H1 (cell line): Measurements from ENCODE around the gene UFD1. TPM values are rescaled to one million over a fixed set of nuclear protein-coding genes. Genes with fewer than 3 reads are reported as not detected.

Experiments
- CTCF ChIA-PET: fragments of 300-600 bp; sonication (Branson Sonifier 250); formaldehyde crosslinking; loops from one replicate; lab custom pipeline; 2021; ENCODE audit not compliant: partially characterized antibody; lab: Charles Lee
- POLR2A ChIA-PET: fragments of 300-600 bp; sonication (Branson Sonifier 250); formaldehyde crosslinking; loops from one replicate; lab custom pipeline; 2021; ENCODE audit warnings: inconsistent platforms; ENCODE audit not compliant: partially characterized antibody; lab: Charles Lee
- DNase-seq, 2 experiments: peaks; one replicate each; pipeline versions ENCODE4 v3.0.0 to v3.0.0-alpha.2; 2010 to 2022; ENCODE audit warnings: low spot score in 2 of 2, low read depth in 1 of 2, mixed read lengths in 1 of 2
- FAIRE-seq: peaks from 2 replicates; lab custom pipeline; 2011; peaks lifted over from hg19 to GRCh38; lab: Jason Lieb, UNC
- H2AFZ ChIP-seq: 2 replicates; pipeline ENCODE4 v1.8.1; 2012; ENCODE audit warnings: low read length, inconsistent platforms
- H2AK5ac ChIP-seq: 2 replicates; pipeline ENCODE4 v1.6.1; 2013; ENCODE audit warnings: low read depth, low read length
- H2BK120ac ChIP-seq: replicated peaks from 2 replicates; pipeline ENCODE3; 2013; ENCODE audit warnings: low read depth, low read length, inconsistent platforms
- H2BK12ac ChIP-seq: 2 replicates; pipeline ENCODE4 v1.6.1; 2013; ENCODE audit warnings: low read depth, low read length
- H2BK15ac ChIP-seq: 2 replicates; pipeline ENCODE4 v1.6.1; 2013; ENCODE audit warnings: low read length
- H2BK20ac ChIP-seq: 2 replicates; pipeline ENCODE4 v1.6.1; 2013; ENCODE audit warnings: low read length
- H2BK5ac ChIP-seq: 2 replicates; pipeline ENCODE4 v1.6.1; 2013; ENCODE audit warnings: low read depth, low read length
- H3K14ac ChIP-seq: 2 replicates; pipeline ENCODE4 v1.6.1; 2013; ENCODE audit warnings: inconsistent platforms; ENCODE audit not compliant: insufficient read length
- H3K18ac ChIP-seq: 2 replicates; pipeline ENCODE4 v1.6.1; 2013; ENCODE audit warnings: low read length; ENCODE audit errors: extremely low read depth
- H3K23ac ChIP-seq: 2 replicates; pipeline ENCODE4 v1.6.1; 2013; ENCODE audit warnings: inconsistent platforms; ENCODE audit not compliant: insufficient read length
- H3K23me2 ChIP-seq: 2 replicates; pipeline ENCODE4 v1.6.1; 2013; ENCODE audit warnings: low read depth, low read length
- H3K27ac ChIP-seq: 2 replicates; pipeline ENCODE4 v1.6.1; 2011; ENCODE audit warnings: low read depth, low read length, inconsistent platforms
- H3K27me3 ChIP-seq, 4 experiments: replicated peaks in 1 of 4; 1 replicate in 1 of 4; 2 replicates in 3 of 4; pipeline versions ENCODE4 v1.6.1 to v1.8.1; 2011 to 2013; ENCODE audit warnings: low read length in 3 of 4, mild to moderate bottlenecking in 3 of 4, inconsistent platforms in 2 of 4, mixed read lengths in 2 of 4, moderate library complexity in 1 of 4; ENCODE audit not compliant: control insufficient read depth in 3 of 4, insufficient read depth in 3 of 4; ENCODE audit errors: extremely low read depth in 1 of 4
- H3K36me3 ChIP-seq, 4 experiments: 2 replicates each; pipeline versions ENCODE4 v1.6.1 to v1.8.1; 2011 to 2013; ENCODE audit warnings: mild to moderate bottlenecking in 4 of 4, low read length in 3 of 4, moderate library complexity in 2 of 4, control low read depth in 1 of 4, inconsistent platforms in 1 of 4; ENCODE audit not compliant: insufficient read depth in 4 of 4, control insufficient read depth in 2 of 4
- H3K4ac ChIP-seq: replicated peaks from 2 replicates; pipeline ENCODE3; 2013; ENCODE audit warnings: low read length, low read depth, mixed read lengths, inconsistent platforms; ENCODE audit not compliant: insufficient read length
- H3K4me1 ChIP-seq, 4 experiments: replicated peaks in 1 of 4; 1 replicate in 1 of 4; 2 replicates in 3 of 4; pipeline versions ENCODE4 v1.6.1 to v1.8.1; 2011 to 2013; ENCODE audit warnings: low read length in 3 of 4, inconsistent platforms in 2 of 4, mixed read lengths in 1 of 4; ENCODE audit not compliant: insufficient read depth in 4 of 4, control insufficient read depth in 3 of 4
- H3K4me2 ChIP-seq, 2 experiments: 2 replicates each; pipeline versions ENCODE4 v1.6.1 to v1.8.1; 2011 to 2013; ENCODE audit warnings: low read depth in 2 of 2, low read length in 2 of 2, control low read depth in 1 of 2, inconsistent platforms in 1 of 2, mild to moderate bottlenecking in 1 of 2; ENCODE audit not compliant: insufficient read depth in 1 of 2
- H3K4me3 ChIP-seq, 4 experiments: fragments of 200-600, 300-600 bp in 1 of 4; sonication (generic), shearing (Covaris generic), sonication (Bioruptor Twin) in 1 of 4; 2 replicates each; pipeline versions ENCODE4 v1.5.1 to v1.8.1; 2011 to 2016; ENCODE audit warnings: low read length in 4 of 4, low read depth in 3 of 4, control low read depth in 2 of 4, inconsistent platforms in 2 of 4, mild to moderate bottlenecking in 2 of 4, mixed read lengths in 1 of 4, moderate library complexity in 1 of 4; ENCODE audit not compliant: insufficient read depth in 2 of 4; ENCODE audit errors: extremely low read depth in 1 of 4
- H3K56ac ChIP-seq: replicated peaks from 2 replicates; pipeline ENCODE3; 2013; ENCODE audit warnings: low read depth, mild to moderate bottlenecking, mixed read lengths, low read length, inconsistent platforms; ENCODE audit not compliant: insufficient read length
- H3K79me1 ChIP-seq: 2 replicates; pipeline ENCODE4 v1.6.1; 2013; ENCODE audit warnings: low read depth, low read length, control low read depth
- H3K79me2 ChIP-seq, 2 experiments: 2 replicates each; pipeline versions ENCODE4 v1.6.1 to v1.8.1; 2012 to 2013; ENCODE audit warnings: low read length in 2 of 2, mild to moderate bottlenecking in 2 of 2, inconsistent platforms in 1 of 2; ENCODE audit not compliant: insufficient read depth in 2 of 2, control insufficient read depth in 1 of 2
- H3K9ac ChIP-seq, 4 experiments: replicated peaks in 1 of 4; 1 replicate in 1 of 4; 2 replicates in 3 of 4; pipeline versions ENCODE4 v1.6.1 to v1.8.1; 2011 to 2013; ENCODE audit warnings: low read depth in 3 of 4, low read length in 3 of 4, control low read depth in 2 of 4, mild to moderate bottlenecking in 2 of 4, moderate library complexity in 2 of 4, inconsistent platforms in 1 of 4; ENCODE audit errors: extremely low read depth in 1 of 4
- H3K9me3 ChIP-seq, 2 experiments: 2 replicates each; pipeline versions ENCODE4 v1.6.1 to v1.8.1; 2012 to 2013; ENCODE audit warnings: mild to moderate bottlenecking in 2 of 2, moderate library complexity in 2 of 2, control low read depth in 1 of 2, inconsistent platforms in 1 of 2, low read depth in 1 of 2, low read length in 1 of 2, mixed read lengths in 1 of 2; ENCODE audit not compliant: insufficient read depth in 2 of 2
- H4K20me1 ChIP-seq, 2 experiments: replicated peaks in 1 of 2; 2 replicates each; pipeline versions ENCODE3 to v1.8.1; 2011 to 2013; ENCODE audit warnings: inconsistent platforms in 2 of 2, low read length in 2 of 2, mild to moderate bottlenecking in 1 of 2; ENCODE audit not compliant: insufficient read depth in 2 of 2, control insufficient read depth in 1 of 2
- H4K5ac ChIP-seq: 2 replicates; pipeline ENCODE4 v1.6.1; 2013; ENCODE audit warnings: low read length, low read depth, mixed read lengths, inconsistent platforms; ENCODE audit not compliant: insufficient read length
- H4K8ac ChIP-seq: 2 replicates; pipeline ENCODE4 v1.8.0; 2013; ENCODE audit warnings: mild to moderate bottlenecking, moderate library complexity, low read length, inconsistent platforms; ENCODE audit not compliant: insufficient read depth; ENCODE audit errors: extremely low read depth
- H4K91ac ChIP-seq: replicated peaks from 2 replicates; pipeline ENCODE3; 2013; ENCODE audit warnings: low read length, mixed read lengths, inconsistent platforms; ENCODE audit not compliant: insufficient read length
- ASH2L ChIP-seq: fragments of 200-600, 300-600 bp; sonication (generic); IDR thresholded peaks from one replicate; pipeline ENCODE4 v1.7.1; 2017; ENCODE audit warnings: low read length
- CBX5 ChIP-seq: fragments of 300-800, 300-1000 bp; sonication (generic); IDR thresholded peaks from 2 replicates; pipeline ENCODE4 v1.7.1; 2016; ENCODE audit warnings: antibody characterized with exemption, low read length, low read depth
- EGR1 ChIP-seq: IDR thresholded peaks from 2 replicates; pipeline ENCODE4 v1.6.1; 2011; ENCODE audit warnings: low read depth, low read length, borderline replicate concordance
- RFX5 ChIP-seq: IDR thresholded peaks from 2 replicates; pipeline ENCODE4 v1.6.1; 2011; ENCODE audit warnings: low read depth, low read length, improper control_type of control experiment, borderline replicate concordance
- RXRA ChIP-seq: IDR thresholded peaks from 2 replicates; pipeline ENCODE4 v1.6.1; 2011; ENCODE audit warnings: low read depth, mild to moderate bottlenecking, low read length, moderate library complexity; ENCODE audit not compliant: insufficient read depth
- SUZ12 ChIP-seq: fragments of 200-600 bp; sonication (generic); IDR thresholded peaks from 2 replicates; pipeline ENCODE4 v1.6.1; 2012; ENCODE audit warnings: mild to moderate bottlenecking, inconsistent platforms, low read length, moderate library complexity, mixed read lengths
- WGBS, 2 experiments: shearing (Covaris generic) in 1 of 2; methylation state at CpG; one replicate each; pipeline versions ENCODE4 v1.1.6 to v1.1.7; 2013 to 2015; ENCODE audit warnings: low lambda C conversion rate in 2 of 2, mixed read lengths in 2 of 2, inconsistent platforms in 1 of 2, low coverage in 1 of 2, missing lambda C conversion rate in 1 of 2; ENCODE audit not compliant: insufficient replicate concordance in 2 of 2, insufficient coverage in 1 of 2, insufficient read length in 1 of 2; ENCODE audit errors: extremely low coverage in 1 of 2, missing lambda C conversion rate in 1 of 2; 5-methylcytosine and 5-hydroxymethylcytosine counted together
- polyA plus RNA-seq, 7 experiments: library from polyadenylated mRNA; depleted of rRNA in 3 of 7; stranded (reverse) in 5 of 7; unstranded in 2 of 7; fragments of >200 nt in 5 of 7; fragments of 200-250 nt in 2 of 7; gene quantifications; 1 replicate in 5 of 7; 2 replicates in 1 of 7; 4 replicates in 1 of 7; pipeline versions ENCODE4 v1.2.1 to v1.2.3, GENCODE V29; 2011 to 2013; ENCODE audit warnings: missing spikeins in 2 of 7, mixed read lengths in 2 of 7
- total RNA-seq: library from RNA; stranded (reverse); fragmentation: NEBNext Ultra II Directional; extraction: Animal tissue kit (Norgen Biotek cat#: 25700); gene quantifications from 2 replicates; pipeline ENCODE4 v1.2.1, GENCODE V29; 2021
- TF ChIP-seq, protein P1 (sequence below): IDR thresholded peaks from 2 replicates; pipeline ENCODE4 v1.6.1; 2011; ENCODE audit warnings: low read depth, mild to moderate bottlenecking, low read length; ENCODE audit not compliant: insufficient read depth

UFD1 gene
- total and polyA plus RNA-seq, 2 of the 8 experiments (the other 6 are each of a cell fraction or from before 2014, with no cell fraction given) = 74.6 to 116 TPM

GRCh38 chr22:19507534-19507861 lies 28.5 kb upstream of the UFD1 start:
- Histone ChIP-seq H4K5ac (no peak overlapping the region), H3K23me2 (no peaks in the 10 kb centered on the region), H3K4me2 (no peak overlapping the region), H3K4me3 (no peak overlapping the region), H4K8ac (no peak overlapping the region), H3K14ac (no peak overlapping the region), H2BK20ac (no peak overlapping the region), H2AK5ac (no peak overlapping the region), H3K36me3 (peaks cover 5 to 31% (median 13%) of the 10 kb centered on the region in 4 experiments; a peak in 6 of 8 replicates), H2BK120ac (no peak overlapping the region), H4K20me1 (peaks cover 0 to 7% of the 10 kb centered on the region in 2 experiments), H2AFZ (no peak overlapping the region), H3K9ac (no peak overlapping the region), H3K56ac (no peak overlapping the region), H2BK5ac (no peak overlapping the region), H3K18ac (no peak overlapping the region), H3K79me2 (no peaks in the 10 kb centered on the region), H3K79me1 (no peaks in the 10 kb centered on the region), H3K4me1 (no peaks in the 10 kb centered on the region; a peak in 3 of 7 replicates), H2BK15ac (no peak overlapping the region), H3K9me3 (no peaks in the 10 kb centered on the region), H4K91ac (no peak overlapping the region), H3K4ac (no peak overlapping the region), H3K27me3 (no peaks in the 10 kb centered on the region), H2BK12ac (no peak overlapping the region), H3K23ac (no peak overlapping the region), H3K27ac (no peak overlapping the region)
- POLR2A ChIA-PET = interaction anchor here (0.6 to 3.4 kb wide), 4 partner anchors 9 to 92 kb away, joined by 3 to 10 read pairs (median 3); no protein-coding TSS in a partner anchor
- TF ChIP-seq CBX5 (no peak), ASH2L (no peak), EGR1 (no peak), RXRA (no peak), SUZ12 (no peak), RFX5 (no peak)
- TF ChIP-seq, protein P1, sequence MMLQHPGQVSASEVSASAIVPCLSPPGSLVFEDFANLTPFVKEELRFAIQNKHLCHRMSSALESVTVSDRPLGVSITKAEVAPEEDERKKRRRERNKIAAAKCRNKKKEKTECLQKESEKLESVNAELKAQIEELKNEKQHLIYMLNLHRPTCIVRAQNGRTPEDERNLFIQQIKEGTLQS = no peak
- FAIRE-seq (no peak), DNase-seq (no peak)
- WGBS, 2 experiments = 96% methylated on average over 4 of the region's 4 CpGs; no CpG with 5 or more reads in 1 of the 2 experiments
- CTCF ChIA-PET = interaction anchor here (1.0 to 1.5 kb wide), 5 partner anchors 10 to 119 kb away, joined by 3 to 5 read pairs (median 4); no protein-coding TSS in a partner anchor
